ENCODE data around the gene FCRL4.
A peak's percentile ranks its signal among the peaks of the same experiment; 100 is the strongest.

The FCRL4 gene

DNA sequence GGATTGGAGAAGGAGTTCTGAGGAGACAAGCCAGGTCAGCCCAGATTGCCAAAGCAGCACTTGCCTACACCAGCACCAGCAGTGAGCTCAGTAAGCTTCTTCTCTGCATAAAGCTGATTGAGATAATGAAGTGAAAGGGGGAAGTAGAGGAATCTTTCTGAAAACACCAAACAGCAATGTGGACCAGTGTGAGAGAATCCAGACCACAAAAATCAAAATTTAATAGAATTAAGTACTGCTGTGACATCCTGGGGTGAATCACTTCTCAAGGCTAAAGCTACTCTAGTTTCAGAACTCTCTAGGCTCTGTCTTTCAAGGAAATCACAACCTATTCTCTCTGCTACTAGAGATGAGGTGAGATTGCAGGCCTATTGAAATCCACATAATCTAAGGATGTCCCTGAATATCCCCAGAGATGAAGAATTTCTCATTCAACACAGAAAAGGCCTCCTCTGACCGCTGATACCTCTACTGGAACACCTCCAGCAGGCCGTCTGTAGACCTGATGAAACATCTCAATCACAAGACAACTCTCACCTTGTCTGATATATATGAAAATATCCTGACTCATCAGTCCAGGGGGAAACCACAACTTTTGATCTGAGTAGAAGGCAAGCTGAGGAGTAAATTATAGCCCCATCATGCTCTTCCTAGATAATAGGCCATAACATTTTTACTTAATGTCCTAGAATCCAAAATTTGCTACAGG lies at the start of gene FCRL4:
TSS of gene FCRL4 (minus strand) at position 127 of the 709 bp plus-strand sequence. CDS start 141 bp downstream, outside the sequence.
- TF ChIP-seq, protein P1, sequence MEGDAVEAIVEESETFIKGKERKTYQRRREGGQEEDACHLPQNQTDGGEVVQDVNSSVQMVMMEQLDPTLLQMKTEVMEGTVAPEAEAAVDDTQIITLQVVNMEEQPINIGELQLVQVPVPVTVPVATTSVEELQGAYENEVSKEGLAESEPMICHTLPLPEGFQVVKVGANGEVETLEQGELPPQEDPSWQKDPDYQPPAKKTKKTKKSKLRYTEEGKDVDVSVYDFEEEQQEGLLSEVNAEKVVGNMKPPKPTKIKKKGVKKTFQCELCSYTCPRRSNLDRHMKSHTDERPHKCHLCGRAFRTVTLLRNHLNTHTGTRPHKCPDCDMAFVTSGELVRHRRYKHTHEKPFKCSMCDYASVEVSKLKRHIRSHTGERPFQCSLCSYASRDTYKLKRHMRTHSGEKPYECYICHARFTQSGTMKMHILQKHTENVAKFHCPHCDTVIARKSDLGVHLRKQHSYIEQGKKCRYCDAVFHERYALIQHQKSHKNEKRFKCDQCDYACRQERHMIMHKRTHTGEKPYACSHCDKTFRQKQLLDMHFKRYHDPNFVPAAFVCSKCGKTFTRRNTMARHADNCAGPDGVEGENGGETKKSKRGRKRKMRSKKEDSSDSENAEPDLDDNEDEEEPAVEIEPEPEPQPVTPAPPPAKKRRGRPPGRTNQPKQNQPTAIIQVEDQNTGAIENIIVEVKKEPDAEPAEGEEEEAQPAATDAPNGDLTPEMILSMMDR (IDR thresholded peaks at IDR 0.05; ENCODE audit: low read depth, low read length, missing control alignments) = no peak
- no peak within 1 kb of the TSS for H3K4me3 ChIP-seq (replicated peaks; ENCODE audit: low read depth, low read length)
- no peak for DNase-seq (ENCODE audit: extremely low read depth, low read depth)

DNA sequence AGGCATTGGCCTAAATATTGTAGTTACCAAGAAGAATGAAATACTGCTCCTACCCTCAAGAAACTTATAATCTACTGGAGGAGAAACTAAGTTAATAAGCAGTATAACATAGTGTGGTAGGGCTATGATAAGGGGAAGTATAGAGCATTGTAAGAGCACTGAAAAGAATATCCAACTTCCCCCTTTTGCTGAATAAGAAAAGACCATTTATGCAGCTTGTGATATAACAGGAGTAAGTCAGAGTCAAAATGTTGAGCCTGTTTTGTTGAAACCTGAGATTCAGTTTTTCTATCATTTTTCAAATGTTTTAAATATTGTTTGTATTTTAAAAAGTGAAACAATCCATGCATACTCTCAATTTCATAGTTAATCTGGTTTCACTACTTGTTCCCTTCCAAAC lies 48.3 kb upstream of the FCRL4 start:
- TF ChIP-seq, protein P1 (IDR thresholded peaks at IDR 0.05; ENCODE audit: low read depth, low read length, missing control alignments) = no peak
- H3K4me3 ChIP-seq (replicated peaks; ENCODE audit: low read depth, low read length) = no peak overlapping the region
- DNase-seq (ENCODE audit: extremely low read depth, low read depth) = no peak

DNA sequence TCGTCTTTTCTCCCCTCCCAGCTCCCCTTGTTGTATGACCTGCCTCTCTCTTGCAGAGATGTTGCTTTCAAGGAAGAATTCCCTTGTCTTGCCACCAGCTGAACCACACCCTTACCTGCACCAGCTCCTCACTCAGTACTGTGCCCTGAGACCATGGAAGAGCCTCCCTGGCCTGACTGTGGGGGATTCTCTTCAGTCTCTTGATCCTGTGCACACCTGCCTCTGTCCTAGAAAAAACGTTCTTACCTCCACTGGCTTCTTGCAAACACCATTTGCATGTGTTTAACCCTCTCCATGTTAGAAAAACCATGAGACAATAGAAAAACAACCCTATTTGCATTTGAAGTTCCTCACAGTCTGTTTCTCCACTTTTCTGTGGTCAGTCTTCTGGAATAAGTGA lies 43.3 kb upstream of the FCRL4 start:
- no peak overlapping the region for H3K4me3 ChIP-seq (replicated peaks; ENCODE audit: low read depth, low read length)
- DNase-seq (ENCODE audit: extremely low read depth, low read depth) = no peak
- TF ChIP-seq, protein P1 (IDR thresholded peaks at IDR 0.05; ENCODE audit: low read depth, low read length, missing control alignments) = no peak

DNA sequence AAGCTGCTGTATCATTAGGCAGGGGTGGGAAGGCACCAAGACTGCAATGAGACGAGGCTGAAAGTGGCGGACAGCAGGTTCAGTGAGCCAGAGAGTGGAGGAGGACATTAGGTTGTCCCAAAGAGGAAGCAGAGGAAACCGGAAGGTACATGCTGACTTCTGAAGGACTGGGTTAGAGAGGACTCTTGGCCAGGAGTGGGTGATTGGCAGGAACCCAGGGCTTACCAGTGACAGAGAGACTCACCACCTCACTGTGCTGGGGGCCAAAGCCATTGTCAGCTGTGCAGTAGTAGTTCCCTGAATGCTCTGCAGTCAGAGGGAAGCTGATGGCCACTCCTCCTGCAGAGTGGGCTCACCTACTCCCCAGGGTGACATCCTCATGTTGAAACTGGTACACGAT lies 41.9 kb upstream of the FCRL4 start:
- DNase-seq (ENCODE audit: extremely low read depth, low read depth) = no peak
- H3K4me3 ChIP-seq (replicated peaks; ENCODE audit: low read depth, low read length) = no peak overlapping the region
- TF ChIP-seq, protein P1 (IDR thresholded peaks at IDR 0.05; ENCODE audit: low read depth, low read length, missing control alignments) = no peak

DNA sequence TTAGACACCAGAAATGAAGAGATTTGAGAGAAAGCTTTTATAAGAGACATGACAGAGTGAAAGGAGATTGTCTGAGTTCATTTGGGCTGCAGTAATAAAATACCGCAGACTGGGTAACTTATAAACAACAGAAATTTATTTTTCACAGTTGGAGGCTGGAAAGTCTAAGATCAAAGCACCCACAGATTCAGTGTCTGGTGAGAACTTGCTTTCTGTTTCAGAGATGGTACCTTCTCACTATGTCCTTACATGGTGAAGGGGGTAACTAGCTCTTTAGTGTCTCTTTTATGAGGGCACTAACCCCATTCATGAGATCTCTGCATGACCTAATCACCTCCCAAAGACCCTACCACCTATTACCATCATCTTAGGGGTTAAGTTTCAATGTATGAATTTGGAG lies 30.9 kb upstream of the FCRL4 start:
- TF ChIP-seq, protein P1 (IDR thresholded peaks at IDR 0.05; ENCODE audit: low read depth, low read length, missing control alignments) = no peak
- no peak for DNase-seq (ENCODE audit: extremely low read depth, low read depth)
- H3K4me3 ChIP-seq (replicated peaks; ENCODE audit: low read depth, low read length) = no peak overlapping the region

DNA sequence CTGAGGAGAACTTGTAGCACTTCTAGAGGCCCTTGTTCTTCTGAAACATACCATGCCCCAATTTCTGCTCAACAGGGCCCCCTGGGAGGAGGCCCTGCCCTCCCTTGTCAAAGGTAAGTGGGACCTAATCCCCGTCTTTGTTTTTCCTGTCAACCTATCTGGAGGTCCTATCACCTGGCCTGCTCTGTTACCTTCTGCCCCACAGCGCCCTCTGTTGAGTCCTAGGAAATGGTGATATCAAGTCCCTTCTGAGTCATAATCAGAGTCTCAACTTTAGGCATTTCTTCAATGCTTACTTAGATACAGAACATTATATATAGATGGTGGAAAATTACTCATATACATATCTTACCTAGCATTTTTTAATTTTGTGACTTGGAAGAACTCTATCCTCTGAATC lies 28.2 kb upstream of the FCRL4 start:
- no peak for DNase-seq (ENCODE audit: extremely low read depth, low read depth)
- TF ChIP-seq, protein P1 (IDR thresholded peaks at IDR 0.05; ENCODE audit: low read depth, low read length, missing control alignments) = peak; percentile 21
- no peak overlapping the region for H3K4me3 ChIP-seq (replicated peaks; ENCODE audit: low read depth, low read length)

DNA sequence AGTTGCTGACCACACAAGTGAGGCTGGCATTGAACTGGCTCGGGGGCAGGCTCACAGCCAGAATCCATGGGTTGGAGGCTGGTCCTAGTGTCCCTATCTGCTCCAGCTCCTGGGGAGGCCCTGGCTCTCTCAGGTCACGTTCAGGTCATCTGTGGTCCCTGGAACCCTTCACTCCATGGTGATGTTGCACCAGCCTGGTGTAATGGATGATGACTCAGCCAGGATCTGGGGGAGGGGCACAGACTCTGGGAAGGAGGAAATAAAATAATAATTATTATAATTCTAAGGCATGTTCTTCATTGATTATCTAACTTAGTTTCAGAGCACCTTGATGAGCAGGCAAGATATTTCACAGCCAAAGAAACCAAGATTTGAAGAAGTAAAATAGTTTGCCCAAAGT lies 26.6 kb upstream of the FCRL4 start:
- H3K4me3 ChIP-seq (replicated peaks; ENCODE audit: low read depth, low read length) = no peak overlapping the region
- TF ChIP-seq, protein P1 (IDR thresholded peaks at IDR 0.05; ENCODE audit: low read depth, low read length, missing control alignments) = no peak
- no peak for DNase-seq (ENCODE audit: extremely low read depth, low read depth)

Measured in HFF-Myc (cell line).